Activated T-helper 1 cell treated with anti-CD3 and anti-CD28 coated beads, Interleukin-2, amount 50 U/mL, for 16 hours (primary cell): Measurements from ENCODE around the gene ABRACL.
"Not testable (repeated sequence)": the region's sequence is repeated elsewhere in the genome, so short reads cannot be mapped to it uniquely, and the experiment has no call there.

Source experiments
- DNase-seq, 2 donors: peaks; one replicate each; pipeline ENCODE4 v3.0.0-alpha.2; 2020; ENCODE audit warnings: low read depth in 1 of 2, low spot score in 1 of 2

Gene ABRACL

GRCh38 chr6:139028658-139029469 is at the start of gene ABRACL:
TSS of gene ABRACL (plus strand) at chr6:139028745. CDS start at chr6:139034161, 5,416 bp downstream.
- DNase-seq, result peak; percentile 55 to 61

DNA sequence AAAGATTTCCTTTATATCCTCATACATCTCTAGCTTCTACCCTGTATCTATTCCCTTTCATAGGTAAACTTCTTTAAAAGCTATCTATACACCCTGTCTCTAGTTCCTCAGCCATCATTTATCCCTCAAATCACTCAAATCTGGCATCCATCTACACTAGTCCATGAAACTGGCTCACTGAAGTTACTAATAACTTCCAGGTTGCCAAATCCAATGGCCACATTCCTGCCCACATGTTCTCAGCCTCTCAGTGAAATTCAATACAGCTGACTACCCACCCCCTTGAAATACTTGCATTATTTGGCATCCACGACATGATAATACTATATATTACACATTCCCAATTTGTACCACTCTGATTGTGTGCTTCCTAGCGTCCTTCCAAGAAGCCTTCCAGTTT is 49.2 kb upstream of the ABRACL start:
- no peak for DNase-seq

GRCh38 chr6:138979813-138980668 is 48.5 kb upstream of the ABRACL start:
- DNase-seq, result no peak

DNA sequence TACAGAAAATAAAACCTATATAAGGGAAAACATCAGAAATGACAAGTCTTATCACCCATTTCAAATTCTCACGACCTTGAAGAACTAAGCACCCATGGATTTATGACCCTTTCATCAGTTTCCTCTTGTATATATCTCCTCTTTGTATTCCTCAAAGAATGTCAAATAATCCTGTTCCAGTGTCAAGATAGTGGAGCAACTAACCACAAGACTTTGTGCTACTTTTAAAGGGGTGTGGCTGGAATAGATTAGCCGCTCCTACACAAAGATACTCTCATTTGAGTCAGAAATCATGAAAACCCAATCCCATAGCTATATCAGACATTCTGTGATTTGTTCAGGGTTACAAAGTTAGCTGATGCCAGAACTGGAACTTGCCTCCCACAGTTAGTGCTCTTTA is 47.1 kb upstream of the ABRACL start:
- no peak for DNase-seq

GRCh38 chr6:138986578-138986977 is 42.0 kb upstream of the ABRACL start:
- DNase-seq, result no peak

- no peak for DNase-seq
These were observed 41.4 kb upstream of the ABRACL start for GRCh38 chr6:138987080-138987642.

DNA sequence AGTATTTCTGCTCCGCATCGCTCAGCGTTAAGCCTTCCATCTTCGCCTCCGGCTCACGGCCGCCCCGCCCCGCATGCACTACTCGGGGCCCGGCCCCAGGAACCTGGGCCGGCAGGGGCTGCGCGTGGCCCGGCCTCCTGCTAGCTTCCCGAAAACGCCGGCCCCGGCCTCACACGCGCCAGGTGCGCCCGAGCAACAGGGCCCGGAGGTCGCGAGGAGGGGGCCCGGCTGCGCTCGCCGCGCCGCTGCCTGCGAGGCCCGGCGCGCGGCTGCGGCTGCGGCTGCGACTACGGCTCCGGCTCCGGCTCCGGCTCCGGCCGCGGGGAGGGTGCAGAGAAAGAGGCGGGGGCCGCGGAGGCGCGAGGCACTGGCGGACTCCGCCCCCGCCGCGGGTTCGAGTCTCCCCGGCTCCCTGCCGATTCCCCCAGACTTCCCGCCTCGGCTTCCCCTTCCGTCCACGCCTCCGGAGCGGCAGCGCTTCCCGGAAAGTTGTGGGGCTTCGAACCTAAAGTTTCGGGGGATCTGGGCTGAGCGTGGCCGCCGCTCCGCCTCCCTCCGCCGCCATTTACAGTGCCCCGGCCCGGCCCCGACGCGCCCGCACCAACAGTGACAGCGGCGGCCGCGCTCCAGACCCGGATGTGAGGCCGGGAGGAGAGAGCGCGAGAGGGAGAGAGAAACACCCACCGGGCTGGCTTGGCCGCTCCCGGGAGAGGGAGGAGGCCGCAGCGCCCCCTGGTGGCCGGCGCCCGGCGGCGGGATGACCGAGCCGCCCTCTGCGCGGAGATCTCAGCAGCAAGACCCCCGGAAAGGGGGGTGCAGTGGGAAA is 40.7 kb upstream of the ABRACL start, which contains the start of gene REPS1:
TSS of gene REPS1 (minus strand) at position 611 of the 826 bp plus-strand sequence. CDS start at position 40, 571 bp downstream.
- peak; percentile 83 to 89 for DNase-seq

DNA sequence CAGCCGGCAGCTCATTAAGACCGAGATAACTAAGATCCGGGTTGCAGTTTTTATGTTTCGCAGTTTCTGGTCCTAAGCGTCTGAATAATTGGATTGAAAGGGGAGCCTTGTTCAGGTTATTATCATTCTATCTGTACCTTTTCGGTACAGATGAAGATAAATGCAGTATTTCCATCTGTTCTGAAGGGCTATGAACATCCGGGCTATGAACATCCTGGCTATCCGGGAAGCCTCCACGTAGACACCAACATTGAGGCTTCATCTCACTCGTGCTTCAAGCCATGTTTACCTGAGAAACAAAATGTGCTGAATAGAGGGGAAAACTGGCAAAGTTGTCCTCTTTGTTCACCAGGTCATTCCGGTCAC is 40.1 kb upstream of the ABRACL start:
- no peak for DNase-seq

- DNase-seq, result no peak
These were observed 39.2 kb upstream of the ABRACL start for GRCh38 chr6:138989098-138989983.

GRCh38 chr6:138991206-138991605 is 37.3 kb upstream of the ABRACL start:
- no peak for DNase-seq

GRCh38 chr6:138992965-138993364 is 35.6 kb upstream of the ABRACL start:
- not testable (repeated sequence) for DNase-seq

DNA sequence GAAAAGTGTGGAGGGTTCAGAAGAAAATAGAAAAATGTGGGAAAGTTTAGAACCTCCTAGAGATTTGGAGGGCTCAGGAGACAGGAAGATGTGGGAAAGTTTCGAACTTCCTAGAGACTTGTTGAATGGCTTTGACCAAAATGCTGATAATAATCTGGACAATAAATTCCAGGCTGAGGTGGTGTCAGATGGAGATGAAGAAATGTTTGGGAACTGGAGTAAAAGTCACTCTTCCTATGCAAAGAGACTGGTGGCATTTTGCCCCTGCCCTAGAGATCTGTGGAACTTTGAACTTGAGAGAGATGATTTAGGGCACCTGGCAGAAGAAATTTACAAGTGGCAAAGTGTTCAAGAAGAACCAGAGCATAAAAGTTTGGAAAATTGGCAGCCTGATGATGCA is 35.1 kb upstream of the ABRACL start:
- not testable (repeated sequence) for DNase-seq

DNA sequence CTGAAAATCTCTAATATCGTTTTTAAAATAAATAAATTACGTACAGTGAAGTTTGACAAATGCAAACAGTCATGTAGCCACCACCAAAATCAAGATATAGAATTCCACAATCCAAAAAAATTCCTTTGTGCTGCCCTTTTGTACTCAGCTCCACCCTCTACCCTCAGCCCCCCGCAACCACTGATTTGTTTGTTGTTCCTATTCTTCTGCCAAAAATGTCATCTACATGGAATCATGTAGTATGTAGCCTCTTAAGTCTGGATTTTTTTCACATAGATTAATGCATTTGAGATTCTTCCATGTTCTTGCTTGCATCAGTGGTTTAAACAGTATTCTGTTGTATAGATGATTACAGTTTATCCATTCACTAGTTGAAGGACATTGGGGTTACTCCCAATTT is 32.0 kb upstream of the ABRACL start:
- DNase-seq, result no peak

- no peak for DNase-seq
These were observed 31.4 kb upstream of the ABRACL start for GRCh38 chr6:138997136-138997535.

- DNase-seq, result no peak
These were observed 28.4 kb upstream of the ABRACL start for GRCh38 chr6:138999949-139000725.

- DNase-seq, result no peak
These were observed 24.8 kb upstream of the ABRACL start for GRCh38 chr6:139003751-139004150.

DNA sequence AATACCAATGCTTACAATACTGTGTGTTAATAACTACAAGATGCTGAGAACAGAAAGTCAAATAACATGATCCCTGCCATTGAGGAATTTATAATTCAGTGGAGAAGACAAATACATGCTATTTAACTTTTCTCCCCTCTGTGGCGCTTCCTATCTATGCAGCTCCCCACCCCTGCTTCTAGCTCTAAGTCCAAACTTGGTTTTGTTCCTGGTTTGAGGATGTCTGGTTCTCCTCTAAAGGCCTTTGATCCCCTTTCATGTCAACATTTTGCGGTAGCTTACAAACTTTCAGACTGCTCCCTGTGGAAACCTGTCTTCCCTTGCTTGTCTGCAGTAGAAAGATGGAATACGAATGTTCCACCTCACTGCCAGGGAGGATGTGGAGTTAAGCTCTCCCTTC is 22.1 kb upstream of the ABRACL start:
- no peak for DNase-seq

DNA sequence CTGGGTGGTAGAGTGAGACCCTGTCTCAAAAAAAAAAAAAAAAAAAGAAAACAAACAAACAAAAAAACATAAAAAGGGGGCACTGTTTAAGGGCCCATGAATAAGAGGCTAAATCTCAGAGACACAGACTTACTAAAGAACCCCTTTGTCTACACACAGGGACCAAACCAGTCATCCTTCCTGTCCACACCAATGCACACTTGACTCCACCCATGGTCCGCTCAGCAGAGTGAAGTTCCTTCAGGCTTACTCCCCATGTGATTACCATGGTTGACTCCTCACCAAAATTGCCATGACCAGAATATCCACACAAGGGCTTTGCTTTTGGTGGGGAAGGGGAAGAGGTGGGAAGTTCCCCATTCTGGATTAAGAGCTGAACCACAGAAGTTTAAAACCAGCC is 21.1 kb upstream of the ABRACL start:
- DNase-seq, result no peak

DNA sequence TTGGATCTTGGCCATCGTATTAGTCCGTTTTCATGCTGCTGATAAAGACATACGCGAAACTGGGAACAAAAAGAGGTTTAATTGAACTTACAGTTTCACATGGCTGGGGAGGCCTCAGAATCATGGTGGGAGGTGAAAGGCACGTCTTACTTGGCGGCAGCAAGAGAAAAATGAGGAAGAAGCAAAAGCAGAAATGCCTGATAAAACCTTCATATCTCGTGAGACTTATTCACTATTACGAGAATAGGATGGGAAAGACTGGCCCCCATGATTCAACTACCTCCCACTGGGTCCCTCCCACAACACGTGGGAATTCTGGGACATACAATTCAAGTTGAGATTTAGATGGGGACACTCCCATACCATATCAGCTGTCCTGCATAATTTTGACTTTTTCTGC is 20.4 kb upstream of the ABRACL start:
- DNase-seq, result no peak
